ENCODE measurements around the gene BRSK2. TPM values are rescaled to one million over a fixed set of nuclear protein-coding genes. Genes with fewer than 3 reads are reported as not detected.

Gene BRSK2
- total RNA-seq, 1 experiment from 2014 or later = 32.2 TPM

DNA sequence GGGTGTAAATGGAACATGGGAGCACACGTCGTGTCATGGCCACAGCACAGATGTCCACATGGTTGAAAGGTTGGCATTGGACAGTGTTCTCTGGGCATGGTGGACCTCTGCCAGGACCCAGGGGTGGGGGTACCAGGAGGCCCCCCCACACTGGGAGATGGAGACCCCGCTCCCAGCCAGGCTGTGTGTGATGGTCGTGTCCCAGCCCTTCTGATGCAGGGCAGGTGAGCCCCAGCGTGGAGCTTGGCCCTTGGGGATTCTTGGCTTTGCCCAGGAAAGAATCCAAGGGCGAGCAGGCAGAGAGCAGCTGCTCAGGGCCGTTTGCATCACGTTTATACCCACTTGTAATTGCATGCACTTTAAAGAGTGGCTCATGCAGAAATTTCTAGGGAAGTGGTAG lies 22.0 kb upstream of the BRSK2 start:
- ATAC-seq (no peak), DNase-seq (ENCODE audit: low read depth, low spot score) (no peak)
- ChIA-PET POLR2A (interaction anchor here (0.6 kb wide), 1 partner anchor 17 kb away, joined by 4 read pairs; no protein-coding TSS in a partner anchor), CTCF (no interaction called here)
- no peak for TF ChIP-seq TCF7L2 (IDR thresholded peaks at IDR 0.05; ENCODE audit: low read depth, low read length)
- TF ChIP-seq, protein P1, sequence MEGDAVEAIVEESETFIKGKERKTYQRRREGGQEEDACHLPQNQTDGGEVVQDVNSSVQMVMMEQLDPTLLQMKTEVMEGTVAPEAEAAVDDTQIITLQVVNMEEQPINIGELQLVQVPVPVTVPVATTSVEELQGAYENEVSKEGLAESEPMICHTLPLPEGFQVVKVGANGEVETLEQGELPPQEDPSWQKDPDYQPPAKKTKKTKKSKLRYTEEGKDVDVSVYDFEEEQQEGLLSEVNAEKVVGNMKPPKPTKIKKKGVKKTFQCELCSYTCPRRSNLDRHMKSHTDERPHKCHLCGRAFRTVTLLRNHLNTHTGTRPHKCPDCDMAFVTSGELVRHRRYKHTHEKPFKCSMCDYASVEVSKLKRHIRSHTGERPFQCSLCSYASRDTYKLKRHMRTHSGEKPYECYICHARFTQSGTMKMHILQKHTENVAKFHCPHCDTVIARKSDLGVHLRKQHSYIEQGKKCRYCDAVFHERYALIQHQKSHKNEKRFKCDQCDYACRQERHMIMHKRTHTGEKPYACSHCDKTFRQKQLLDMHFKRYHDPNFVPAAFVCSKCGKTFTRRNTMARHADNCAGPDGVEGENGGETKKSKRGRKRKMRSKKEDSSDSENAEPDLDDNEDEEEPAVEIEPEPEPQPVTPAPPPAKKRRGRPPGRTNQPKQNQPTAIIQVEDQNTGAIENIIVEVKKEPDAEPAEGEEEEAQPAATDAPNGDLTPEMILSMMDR (IDR thresholded peaks at IDR 0.05) = no peak
- TF ChIP-seq, protein P2, sequence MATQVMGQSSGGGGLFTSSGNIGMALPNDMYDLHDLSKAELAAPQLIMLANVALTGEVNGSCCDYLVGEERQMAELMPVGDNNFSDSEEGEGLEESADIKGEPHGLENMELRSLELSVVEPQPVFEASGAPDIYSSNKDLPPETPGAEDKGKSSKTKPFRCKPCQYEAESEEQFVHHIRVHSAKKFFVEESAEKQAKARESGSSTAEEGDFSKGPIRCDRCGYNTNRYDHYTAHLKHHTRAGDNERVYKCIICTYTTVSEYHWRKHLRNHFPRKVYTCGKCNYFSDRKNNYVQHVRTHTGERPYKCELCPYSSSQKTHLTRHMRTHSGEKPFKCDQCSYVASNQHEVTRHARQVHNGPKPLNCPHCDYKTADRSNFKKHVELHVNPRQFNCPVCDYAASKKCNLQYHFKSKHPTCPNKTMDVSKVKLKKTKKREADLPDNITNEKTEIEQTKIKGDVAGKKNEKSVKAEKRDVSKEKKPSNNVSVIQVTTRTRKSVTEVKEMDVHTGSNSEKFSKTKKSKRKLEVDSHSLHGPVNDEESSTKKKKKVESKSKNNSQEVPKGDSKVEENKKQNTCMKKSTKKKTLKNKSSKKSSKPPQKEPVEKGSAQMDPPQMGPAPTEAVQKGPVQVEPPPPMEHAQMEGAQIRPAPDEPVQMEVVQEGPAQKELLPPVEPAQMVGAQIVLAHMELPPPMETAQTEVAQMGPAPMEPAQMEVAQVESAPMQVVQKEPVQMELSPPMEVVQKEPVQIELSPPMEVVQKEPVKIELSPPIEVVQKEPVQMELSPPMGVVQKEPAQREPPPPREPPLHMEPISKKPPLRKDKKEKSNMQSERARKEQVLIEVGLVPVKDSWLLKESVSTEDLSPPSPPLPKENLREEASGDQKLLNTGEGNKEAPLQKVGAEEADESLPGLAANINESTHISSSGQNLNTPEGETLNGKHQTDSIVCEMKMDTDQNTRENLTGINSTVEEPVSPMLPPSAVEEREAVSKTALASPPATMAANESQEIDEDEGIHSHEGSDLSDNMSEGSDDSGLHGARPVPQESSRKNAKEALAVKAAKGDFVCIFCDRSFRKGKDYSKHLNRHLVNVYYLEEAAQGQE (IDR thresholded peaks at IDR 0.05; ENCODE audit: insufficient read depth in 1 of 2, low read depth in 2 of 2, low read length in 1 of 2) = no peak
- no peak for TF ChIP-seq POLR2AphosphoS5 (IDR thresholded peaks at IDR 0.05; ENCODE audit: low read depth, low read length)
- TF ChIP-seq SIN3A (IDR thresholded peaks at IDR 0.05; ENCODE audit: borderline replicate concordance, insufficient read depth, low read depth, low read length) = no peak
- H3K27me3 ChIP-seq (ENCODE audit: control insufficient read depth, insufficient read depth, low read length) = peaks cover 8% of the 10 kb centered on the region; the same call in 1 of the 2 replicates
- intact Hi-C loops (cut with micrococcal nuclease; ENCODE audit: unreplicated experiment) (no loop called here), in situ Hi-C loops (cut with HindIII; ENCODE audit: low pct_unique_long_range_greater_than_20kb, low sequenced_read_pairs) (loop anchor here (10.0 kb wide), 1 partner anchor 127 kb away; no protein-coding TSS in a partner anchor)
- no peak overlapping the region for H3K4me3 ChIP-seq (ENCODE audit: low read depth in 2 of 2, low read length in 2 of 2)
- no peak overlapping the region for H3K27ac ChIP-seq (ENCODE audit: low read length)
- H3K9me3 ChIP-seq (ENCODE audit: control insufficient read depth, insufficient read depth, low read depth, low read length) = peaks cover 13% of the 10 kb centered on the region
- peaks cover 4% of the 10 kb centered on the region; the same call in 1 of the 2 replicates for H3K4me1 ChIP-seq (ENCODE audit: control insufficient read depth, insufficient read depth, low read length)
- no peaks in the 10 kb centered on the region for H3K36me3 ChIP-seq (ENCODE audit: control insufficient read depth, insufficient read depth, low read length)
- BruUV-seq (replicated peaks) = no TSS peak

DNA sequence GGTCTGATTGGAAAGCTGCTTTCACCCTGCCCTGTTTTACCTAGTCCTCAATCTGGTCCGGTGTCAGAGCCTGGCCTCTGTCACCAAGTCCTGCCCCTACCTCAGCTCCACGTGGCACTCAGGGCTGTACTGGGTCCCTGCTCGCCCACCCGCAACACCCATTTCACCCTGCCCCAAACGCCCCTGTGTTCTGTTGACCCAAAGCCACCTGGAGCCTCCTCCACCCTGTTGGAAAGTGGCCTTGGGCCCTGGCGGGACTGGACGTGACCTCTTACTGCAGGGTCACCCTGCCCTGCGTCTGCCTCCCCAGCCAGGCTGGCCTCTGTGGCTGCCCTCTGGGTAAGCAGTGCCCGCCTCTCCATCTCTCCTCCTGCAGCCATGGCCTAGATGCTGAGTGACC lies 21.5 kb upstream of the BRSK2 start:
- H3K4me1 ChIP-seq (ENCODE audit: control insufficient read depth, insufficient read depth, low read length) = peaks cover 9% of the 10 kb centered on the region
- in situ Hi-C loops (cut with HindIII; ENCODE audit: low pct_unique_long_range_greater_than_20kb, low sequenced_read_pairs) (loop anchor here (10.0 kb wide), 1 partner anchor 127 kb away; no protein-coding TSS in a partner anchor), intact Hi-C loops (cut with micrococcal nuclease; ENCODE audit: unreplicated experiment) (no loop called here)
- H3K27ac ChIP-seq (ENCODE audit: low read length) = no peak overlapping the region
- H3K36me3 ChIP-seq (ENCODE audit: control insufficient read depth, insufficient read depth, low read length) = no peaks in the 10 kb centered on the region
- no TSS peak for BruUV-seq (replicated peaks)
- TF ChIP-seq, protein P1 (IDR thresholded peaks at IDR 0.05) = no peak
- TF ChIP-seq, protein P2 (IDR thresholded peaks at IDR 0.05; ENCODE audit: insufficient read depth in 1 of 2, low read depth in 2 of 2, low read length in 1 of 2) = no peak
- no peak for TF ChIP-seq TCF7L2 (IDR thresholded peaks at IDR 0.05; ENCODE audit: low read depth, low read length)
- TF ChIP-seq SIN3A (IDR thresholded peaks at IDR 0.05; ENCODE audit: borderline replicate concordance, insufficient read depth, low read depth, low read length) = no peak
- TF ChIP-seq POLR2AphosphoS5 (IDR thresholded peaks at IDR 0.05; ENCODE audit: low read depth, low read length) = no peak
- ChIA-PET POLR2A (interaction anchor here (0.6 kb wide), 1 partner anchor 17 kb away, joined by 4 read pairs; no protein-coding TSS in a partner anchor), CTCF (interaction anchor here (0.6 kb wide), 1 partner anchor 11 kb away, joined by 3 read pairs; no protein-coding TSS in a partner anchor)
- peaks cover 13% of the 10 kb centered on the region for H3K9me3 ChIP-seq (ENCODE audit: control insufficient read depth, insufficient read depth, low read depth, low read length)
- DNase-seq (ENCODE audit: low read depth, low spot score) = no peak
- no peak for ATAC-seq
- peaks cover 8% of the 10 kb centered on the region; the same call in 1 of the 2 replicates for H3K27me3 ChIP-seq (ENCODE audit: control insufficient read depth, insufficient read depth, low read length)
- no peak overlapping the region for H3K4me3 ChIP-seq (ENCODE audit: low read depth in 2 of 2, low read length in 2 of 2)
